Measurements from ENCODE around the gene ATXN10.

Gene ATXN10

GRCh38 chr22:45804319-45804985 lies 132.8 kb downstream of the ATXN10 start:
- DNase-seq (ENCODE audit: extremely low spot score), result no peak
- CTCF ChIA-PET, result interaction anchor here (1.1 kb wide), 1 partner anchor 28 kb away, joined by 3 read pairs; no protein-coding TSS in a partner anchor
- no peak for TF ChIP-seq FOXM1 (IDR thresholded peaks at IDR 0.05; ENCODE audit: borderline replicate concordance)
- no peak for TF ChIP-seq ELF4 (IDR thresholded peaks at IDR 0.05)
- no peak for TF ChIP-seq HDGF (IDR thresholded peaks at IDR 0.05; ENCODE audit: borderline replicate concordance)
- no peak for TF ChIP-seq LEF1 (IDR thresholded peaks at IDR 0.05; ENCODE audit: borderline replicate concordance)
- TF ChIP-seq ZNF384 (IDR thresholded peaks at IDR 0.05), result no peak
- POLR2A ChIA-PET, result no interaction called here

- TF ChIP-seq SUZ12 (IDR thresholded peaks at IDR 0.05) (no peak), LEF1 (IDR thresholded peaks at IDR 0.05; ENCODE audit: borderline replicate concordance) (no peak), CTBP1 (IDR thresholded peaks at IDR 0.05; ENCODE audit: borderline replicate concordance) (no peak), FOXA1 (IDR thresholded peaks at IDR 0.05) (no peak), PKNOX1 (IDR thresholded peaks at IDR 0.05) (no peak), BHLHE40 (IDR thresholded peaks at IDR 0.05; ENCODE audit: borderline replicate concordance) (no peak), TARDBP (IDR thresholded peaks at IDR 0.05) (no peak), ZNF384 (IDR thresholded peaks at IDR 0.05) (no peak), SP1 (IDR thresholded peaks at IDR 0.05) (no peak), ELF4 (IDR thresholded peaks at IDR 0.05) (no peak), FOXK2 (IDR thresholded peaks at IDR 0.05) (no peak), ARNT (IDR thresholded peaks at IDR 0.05) (no peak), NFRKB (IDR thresholded peaks at IDR 0.05) (no peak), FOXM1 (IDR thresholded peaks at IDR 0.05; ENCODE audit: borderline replicate concordance) (no peak), HDGF (IDR thresholded peaks at IDR 0.05; ENCODE audit: borderline replicate concordance) (no peak), L3MBTL2 (conservative IDR thresholded peaks at IDR 0.05) (no peak)
- ChIA-PET CTCF (no interaction called here), POLR2A (no interaction called here)
- no peak for DNase-seq (ENCODE audit: extremely low spot score)
These were observed 133.3 kb downstream of the ATXN10 start for GRCh38 chr22:45804986-45805325.

GRCh38 chr22:45805413-45805812 lies 133.8 kb downstream of the ATXN10 start:
- ChIA-PET CTCF (no interaction called here), POLR2A (no interaction called here)
- TF ChIP-seq SP1 (IDR thresholded peaks at IDR 0.05) (no peak), BHLHE40 (IDR thresholded peaks at IDR 0.05; ENCODE audit: borderline replicate concordance) (no peak), SUZ12 (IDR thresholded peaks at IDR 0.05) (no peak), CTBP1 (IDR thresholded peaks at IDR 0.05; ENCODE audit: borderline replicate concordance) (no peak), LEF1 (IDR thresholded peaks at IDR 0.05; ENCODE audit: borderline replicate concordance) (no peak), FOXA1 (IDR thresholded peaks at IDR 0.05) (no peak), FOXK2 (IDR thresholded peaks at IDR 0.05) (no peak), TARDBP (IDR thresholded peaks at IDR 0.05) (no peak), ZNF384 (IDR thresholded peaks at IDR 0.05) (no peak)
- no peak for DNase-seq (ENCODE audit: extremely low spot score)

- ChIA-PET POLR2A (no interaction called here), CTCF (interaction anchor here (0.6 kb wide), 1 partner anchor 756 kb away, joined by 3 read pairs; no protein-coding TSS in a partner anchor)
- no peak for DNase-seq (ENCODE audit: extremely low spot score)
- TF ChIP-seq FOXM1 (IDR thresholded peaks at IDR 0.05; ENCODE audit: borderline replicate concordance) (no peak), ELF4 (IDR thresholded peaks at IDR 0.05) (no peak), BHLHE40 (IDR thresholded peaks at IDR 0.05; ENCODE audit: borderline replicate concordance) (no peak), L3MBTL2 (conservative IDR thresholded peaks at IDR 0.05) (no peak), HDGF (IDR thresholded peaks at IDR 0.05; ENCODE audit: borderline replicate concordance) (no peak)
These were observed 135.7 kb downstream of the ATXN10 start for GRCh38 chr22:45807156-45807915.

- TF ChIP-seq PKNOX1 (IDR thresholded peaks at IDR 0.05) (no peak), BHLHE40 (IDR thresholded peaks at IDR 0.05; ENCODE audit: borderline replicate concordance) (no peak), ARNT (IDR thresholded peaks at IDR 0.05) (no peak), FOXM1 (IDR thresholded peaks at IDR 0.05; ENCODE audit: borderline replicate concordance) (no peak), NFRKB (IDR thresholded peaks at IDR 0.05) (no peak)
- CTCF ChIA-PET, result no interaction called here
- no peak for DNase-seq (ENCODE audit: extremely low spot score)
- POLR2A ChIA-PET, result no interaction called here
These were observed 141.3 kb downstream of the ATXN10 start for GRCh38 chr22:45812910-45813309.

- no peak for TF ChIP-seq SP1 (IDR thresholded peaks at IDR 0.05)
- POLR2A ChIA-PET, result no interaction called here
- CTCF ChIA-PET, result interaction anchor here (0.6 kb wide), 1 partner anchor 12 kb away, joined by 3 read pairs; no protein-coding TSS in a partner anchor
- no peak for DNase-seq (ENCODE audit: extremely low spot score)
These were observed 142.6 kb downstream of the ATXN10 start for GRCh38 chr22:45814198-45814597.

GRCh38 chr22:45816776-45817175 lies 145.1 kb downstream of the ATXN10 start:
- no peak for DNase-seq (ENCODE audit: extremely low spot score)
- TF ChIP-seq SUZ12 (IDR thresholded peaks at IDR 0.05) (no peak), CTBP1 (IDR thresholded peaks at IDR 0.05; ENCODE audit: borderline replicate concordance) (no peak), LEF1 (IDR thresholded peaks at IDR 0.05; ENCODE audit: borderline replicate concordance) (no peak), FOXM1 (IDR thresholded peaks at IDR 0.05; ENCODE audit: borderline replicate concordance) (no peak), FOXA1 (IDR thresholded peaks at IDR 0.05) (no peak), ELF4 (IDR thresholded peaks at IDR 0.05) (no peak), L3MBTL2 (conservative IDR thresholded peaks at IDR 0.05) (no peak), ARNT (IDR thresholded peaks at IDR 0.05) (no peak), ZNF384 (IDR thresholded peaks at IDR 0.05) (no peak)
- CTCF ChIA-PET, result no interaction called here
- POLR2A ChIA-PET, result no interaction called here
